ENCODE results near the gene CHRND. TPM values are rescaled to one million over a fixed set of nuclear protein-coding genes. Genes with fewer than 3 reads are reported as not detected.

CHRND gene
- total and polyA plus RNA-seq, 2 of the 4 experiments (the other 2 are of a cell fraction), result not detected

DNA sequence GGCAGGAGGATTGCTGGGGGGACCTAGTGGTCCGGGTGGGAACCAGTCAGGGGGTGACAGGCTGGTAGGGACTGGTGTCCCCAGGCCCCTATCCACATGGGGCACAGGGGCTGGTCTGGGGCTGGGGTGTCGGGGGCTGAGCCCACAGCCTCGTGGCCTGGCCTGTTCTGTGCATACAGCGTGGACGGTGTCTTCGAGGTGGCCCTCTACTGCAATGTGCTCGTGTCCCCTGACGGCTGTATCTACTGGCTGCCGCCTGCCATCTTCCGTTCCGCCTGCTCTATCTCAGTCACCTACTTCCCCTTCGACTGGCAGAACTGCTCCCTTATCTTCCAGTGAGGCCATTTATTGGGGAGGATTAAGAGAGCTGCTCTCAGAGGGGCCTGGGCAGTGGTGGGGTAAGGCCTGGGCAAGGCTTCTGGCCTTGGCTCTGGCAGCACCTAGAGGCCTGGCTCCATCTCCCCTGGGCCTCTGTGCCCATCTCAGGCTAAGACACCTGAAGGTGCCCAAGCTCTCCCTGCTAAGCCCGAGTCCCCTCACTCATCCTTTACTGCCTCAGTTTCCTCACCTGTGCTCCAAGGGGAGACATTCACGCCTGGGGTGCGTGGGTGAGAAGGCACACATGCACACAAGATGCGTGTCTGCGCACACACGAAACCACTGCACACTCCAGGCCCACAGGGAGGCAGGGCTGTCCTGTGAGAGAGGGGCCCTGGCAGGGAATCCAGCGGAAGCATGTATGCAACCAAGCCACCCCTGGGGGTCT, 15.4 kb downstream of the CHRND start:
- dilution Hi-C loops (cut with HindIII; ENCODE audit: low sequenced_read_pairs, unreplicated experiment) (no loop called here), in situ Hi-C loops (cut with MboI; ENCODE audit: low sequenced_read_pairs) (no loop called here), intact Hi-C loops (cut with micrococcal nuclease) (no loop called here)
- H3K27me3 ChIP-seq (ENCODE audit: control insufficient read depth, insufficient read depth, low read length), result peaks cover 15% of the 10 kb centered on the region
- H2BK15ac ChIP-seq (ENCODE audit: low read depth, low read length), result no peak overlapping the region
- no peak overlapping the region for H2AK5ac ChIP-seq (ENCODE audit: low read depth, low read length)
- peaks cover 5% of the 10 kb centered on the region; the same call in 1 of the 2 replicates for H3K9me1 ChIP-seq (ENCODE audit: insufficient read depth, low read length)
- H3K27ac ChIP-seq (ENCODE audit: insufficient read depth, low read length), result no peak overlapping the region
- 0 out of 4 replicates have a peak, but pooled peaks cover 0 to 2% of the 10 kb centered on the region in 2 experiments for H3K79me1 ChIP-seq (ENCODE audit: low read depth in 1 of 2, low read length in 2 of 2)
- H4K20me1 ChIP-seq (ENCODE audit: insufficient read depth, low read length), result no peaks in the 10 kb centered on the region; the same call in 1 of the 2 replicates
- H2BK120ac ChIP-seq (ENCODE audit: low read depth, low read length), result no peak overlapping the region
- no peak overlapping the region for H3K56ac ChIP-seq (ENCODE audit: extremely low read depth, insufficient read depth, low read length)
- no peak overlapping the region for H3K23ac ChIP-seq (ENCODE audit: low read depth, low read length)
- no peak overlapping the region for H3K18ac ChIP-seq (ENCODE audit: low read depth, low read length)
- CTCF ChIA-PET, result no interaction called here
- H3K4me1 ChIP-seq (ENCODE audit: control insufficient read depth, insufficient read depth, low read length), result no peaks in the 10 kb centered on the region; the same call in 1 of the 2 replicates
- no peak for TF ChIP-seq RCOR1 (IDR thresholded peaks at IDR 0.05; ENCODE audit: insufficient replicate concordance, low read length)
- H2BK5ac ChIP-seq (ENCODE audit: low read depth, low read length, poor library complexity, severe bottlenecking), result no peak overlapping the region
- no peak overlapping the region for H3K4ac ChIP-seq (ENCODE audit: low read depth, low read length)
- no peak overlapping the region for H2BK20ac ChIP-seq (ENCODE audit: low read depth, low read length)
- no peak overlapping the region for H2AK9ac ChIP-seq (replicated peaks; ENCODE audit: low read depth, low read length, poor library complexity)
- no peak overlapping the region for H3K9ac ChIP-seq (ENCODE audit: low read depth, low read length)
- H3K4me3 ChIP-seq (ENCODE audit: insufficient read depth, low read depth, low read length), result no peak overlapping the region
- H4K5ac ChIP-seq (ENCODE audit: low read depth, low read length), result no peak overlapping the region
- peaks cover 1% of the 10 kb centered on the region for H3K9me3 ChIP-seq (ENCODE audit: control insufficient read depth, insufficient read depth, low read length)
- H2AFZ ChIP-seq (replicated peaks; ENCODE audit: low read length, poor library complexity), result no peak overlapping the region
- no TSS peak for BruUV-seq (replicated peaks)
- ATAC-seq (ENCODE audit: low read depth) (no peak), DNase-seq (no peak)
- H4K8ac ChIP-seq (ENCODE audit: low read depth in 2 of 2, low read length in 2 of 2), result no peak overlapping the region
- no peak overlapping the region for H3K14ac ChIP-seq (replicated peaks; ENCODE audit: low read depth, low read length)
- H3K36me3 ChIP-seq (ENCODE audit: control insufficient read depth, insufficient read depth, low read length), result 0 out of 2 replicates have a peak, but pooled peaks cover 2% of the 10 kb centered on the region
- H4K91ac ChIP-seq (ENCODE audit: insufficient read depth, low read depth, low read length), result no peak overlapping the region
- POLR2A ChIA-PET (ENCODE audit: unreplicated experiment), result no interaction called here
- no peak overlapping the region for H3K4me2 ChIP-seq (ENCODE audit: low read depth, low read length)
- 60% methylated on average over 1 of the region's 19 CpGs; no CpG with 5 or more reads in 1 of the 2 experiments for WGBS, 2 experiments (ENCODE audit: extremely low coverage in 2 of 2, insufficient read length in 1 of 2)
